Heart right ventricle (tissue), 16 donors: Measurements from ENCODE around the gene ZDHHC21. TPM values are rescaled to one million over a fixed set of nuclear protein-coding genes. Genes with fewer than 3 reads are reported as not detected.

Experiments
- ATAC-seq, 8 donors: fragments of 200-7000 bp; cut with Tn5 transposase; one replicate each; pipeline ENCODE4 v1.9.1; 2020; ENCODE audit warnings: mild to moderate bottlenecking in 8 of 8, moderate library complexity in 8 of 8, moderate number of reproducible peaks in 1 of 8
- DNase-seq, 2 donors: peaks; one replicate each; pipeline ENCODE4 v3.0.0-alpha.2; 2020
- H3K27ac ChIP-seq, 10 donors: fragments of 200-600 bp; sonication (generic) in 2 of 10; one replicate each; pipeline versions ENCODE4 v1.5.0 to v1.8.0; 2020 to 2022; ENCODE audit warnings: mild to moderate bottlenecking in 3 of 10
- H3K27me3 ChIP-seq, 7 donors: fragments of 200-600 bp; one replicate each; pipeline ENCODE4 v1.8.0; 2021 to 2022; ENCODE audit warnings: mild to moderate bottlenecking in 2 of 7
- H3K36me3 ChIP-seq, 9 donors: fragments of 200-600 bp; sonication (generic) in 1 of 9; one replicate each; pipeline versions ENCODE4 v1.5.0 to v1.8.0; 2020 to 2022; ENCODE audit warnings: mild to moderate bottlenecking in 2 of 9
- H3K4me1 ChIP-seq, 9 donors: fragments of 200-600 bp; sonication (generic) in 1 of 9; one replicate each; pipeline versions ENCODE4 v1.5.0 to v1.8.0; 2020 to 2022; ENCODE audit warnings: mild to moderate bottlenecking in 4 of 9
- H3K4me3 ChIP-seq, 10 donors: fragments of 200-600 bp; sonication (generic) in 2 of 10; one replicate each; pipeline versions ENCODE4 v1.5.0 to v1.8.0; 2020 to 2022; ENCODE audit warnings: mild to moderate bottlenecking in 7 of 10, moderate library complexity in 2 of 10
- H3K9me3 ChIP-seq, 11 donors: fragments of 200-600 bp in 10 of 11; sonication (generic) in 2 of 11; one replicate each; pipeline versions ENCODE4 v1.5.0 to v1.8.0; 2013 to 2022; ENCODE audit warnings: mild to moderate bottlenecking in 2 of 11, control low read depth in 1 of 11, moderate library complexity in 1 of 11
- WGBS, 2 donors: extraction: QIAGEN DNeasy Blood & Tissue Kit; methylation state at CpG; one replicate each; pipeline ENCODE4 v1.1.7; 2013; ENCODE audit warnings: inconsistent platforms in 1 of 2; 5-methylcytosine and 5-hydroxymethylcytosine counted together
- intact Hi-C, 10 donors: fragments of 100-400 bp; cut with DNase I; formaldehyde crosslinking; loops; one replicate each; pipeline versions ENCODE4 v1.11.1 to v1.14.2; 2022
- polyA plus RNA-seq, 2 donors: library from polyadenylated mRNA; stranded (reverse); fragments of 200-250 nt; gene quantifications; one replicate each; pipeline ENCODE4 v1.2.3, GENCODE V29; 2013
- total RNA-seq, 10 donors: library from RNA; stranded (reverse); fragmentation: NEBNext Ultra II Directional in 3 of 10; extraction: Animal tissue kit (Norgen Biotek cat#: 25700) in 3 of 10; gene quantifications; one replicate each; pipeline versions ENCODE4 v1.2.1 to v1.2.4, GENCODE V29; 2021 to 2023
- TF ChIP-seq, protein P1 (sequence below), 9 donors: fragments of 200-600 bp; sonication (generic) in 2 of 9; IDR thresholded peaks; one replicate each; pipeline versions ENCODE4 v1.5.0 to v1.8.0; 2021 to 2022; ENCODE audit warnings: antibody characterized with exemption in 9 of 9, mild to moderate bottlenecking in 5 of 9, moderate library complexity in 1 of 9
- donor health status: Arrhythmogenic right ventricular cardiomyopathy.
- donor health status: ischemic (EF 13 %, LVEDD 7.1; RV severe dilation, severe dysfunction).
- donor health status: healthy with polysubstance abuse.
- donor health status: DM: no; HTN: yes; CAD: no.
- donor health status: DM: no; HTN: no; CAD: no.
- donor health status: ischemic (EF 25% LVEDD 6.9; RV normal size, moderate dysfunction).
- donor health status: ischemic (EF 25% LVEDD 5.7; RV mildly dilated, moderate dysfunction).
- donor health status: healthy.
- donor health status: DM: yes; HTN: yes; CAD: no.
- donor health status: Ischemic cardiomyopathy.
- donor health status: ischemic (EF 35%, LVEDD 5.7; RV mildly dilated, moderate dysfunction).
- donor health status: nonischemic (EF 11% LVEDD 7.7; RV severe dilation, severe dysfunction).
- donor health status: DM: yes; HTN: yes; CAD: no.
- donor health status: PGD.
- donor health status: ischemic (EF 29% LVEDD 5.4; RV normal size, mild dysfunction).
- donor health status: nonischemic (EF 23%, LVEDD 6.1; RV moderate dilation, normal function).

The ZDHHC21 gene
- total and polyA plus RNA-seq, 12 donors: 1.9 to 8.4 (median 7.2) TPM

- Histone ChIP-seq H3K4me1 (no peaks in the 10 kb centered on the region), H3K27me3 (no peaks in the 10 kb centered on the region), H3K27ac (no peak overlapping the region), H3K36me3 (no peaks in the 10 kb centered on the region), H3K4me3 (no peak overlapping the region), H3K9me3 (peaks cover 0 to 24% (median 3%) of the 10 kb centered on the region in 11 donors)
- TF ChIP-seq, protein P1, sequence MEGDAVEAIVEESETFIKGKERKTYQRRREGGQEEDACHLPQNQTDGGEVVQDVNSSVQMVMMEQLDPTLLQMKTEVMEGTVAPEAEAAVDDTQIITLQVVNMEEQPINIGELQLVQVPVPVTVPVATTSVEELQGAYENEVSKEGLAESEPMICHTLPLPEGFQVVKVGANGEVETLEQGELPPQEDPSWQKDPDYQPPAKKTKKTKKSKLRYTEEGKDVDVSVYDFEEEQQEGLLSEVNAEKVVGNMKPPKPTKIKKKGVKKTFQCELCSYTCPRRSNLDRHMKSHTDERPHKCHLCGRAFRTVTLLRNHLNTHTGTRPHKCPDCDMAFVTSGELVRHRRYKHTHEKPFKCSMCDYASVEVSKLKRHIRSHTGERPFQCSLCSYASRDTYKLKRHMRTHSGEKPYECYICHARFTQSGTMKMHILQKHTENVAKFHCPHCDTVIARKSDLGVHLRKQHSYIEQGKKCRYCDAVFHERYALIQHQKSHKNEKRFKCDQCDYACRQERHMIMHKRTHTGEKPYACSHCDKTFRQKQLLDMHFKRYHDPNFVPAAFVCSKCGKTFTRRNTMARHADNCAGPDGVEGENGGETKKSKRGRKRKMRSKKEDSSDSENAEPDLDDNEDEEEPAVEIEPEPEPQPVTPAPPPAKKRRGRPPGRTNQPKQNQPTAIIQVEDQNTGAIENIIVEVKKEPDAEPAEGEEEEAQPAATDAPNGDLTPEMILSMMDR (IDR thresholded peaks at IDR 0.05): no peak
- DNase-seq (no peak), ATAC-seq (no peak)
- 57 to 61% methylated on average over 1 of the region's 1 CpG for WGBS, 2 donors
- intact Hi-C loops: no loop called here
Measured at GRCh38 chr9:14574173-14574572, 119.1 kb downstream of the ZDHHC21 start.

DNA sequence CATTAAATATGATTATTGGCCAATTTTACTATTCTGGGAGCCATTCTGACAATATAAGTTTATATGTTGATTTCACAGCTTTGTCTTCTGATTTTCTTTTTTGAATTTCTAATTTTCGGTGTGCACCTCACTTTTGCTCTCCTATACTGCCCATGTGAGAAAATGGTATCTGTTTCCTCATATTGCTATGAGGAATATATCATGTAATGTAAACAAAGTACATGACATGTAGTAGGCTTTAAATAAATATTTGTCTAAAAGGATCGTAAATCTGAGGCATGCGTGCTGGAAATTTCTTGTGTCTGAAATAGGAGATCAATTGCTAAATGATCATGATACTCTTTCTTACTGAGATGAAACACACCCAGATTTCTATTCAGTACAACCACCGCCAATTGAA, 119.9 kb downstream of the ZDHHC21 start:
- H3K36me3 ChIP-seq: no peaks in the 10 kb centered on the region
- H3K4me3 ChIP-seq: no peak overlapping the region
- intact Hi-C loops: no loop called here
- H3K27ac ChIP-seq: no peak overlapping the region
- no peaks in the 10 kb centered on the region for H3K4me1 ChIP-seq
- peaks cover 0 to 17% (median 3%) of the 10 kb centered on the region in 11 donors for H3K9me3 ChIP-seq
- TF ChIP-seq, protein P1 (IDR thresholded peaks at IDR 0.05): no peak
- H3K27me3 ChIP-seq: no peaks in the 10 kb centered on the region
- 94 to 95% methylated on average over 4 of the region's 4 CpGs for WGBS, 2 donors
- ATAC-seq (no peak), DNase-seq (no peak)

- TF ChIP-seq, protein P1 (IDR thresholded peaks at IDR 0.05): no peak
Measured at GRCh38 chr9:14565352-14566016, 127.7 kb downstream of the ZDHHC21 start.

GRCh38 chr9:14563902-14564624, 129.2 kb downstream of the ZDHHC21 start:
- no peak overlapping the region for H3K4me3 ChIP-seq
- no peaks in the 10 kb centered on the region for H3K36me3 ChIP-seq
- peaks cover 0 to 3% (median 0%) of the 10 kb centered on the region in 11 donors for H3K9me3 ChIP-seq
- H3K27ac ChIP-seq: no peak overlapping the region
- 73 to 83% methylated on average over 9 of the region's 9 CpGs for WGBS, 2 donors
- intact Hi-C loops: loop anchor here in 1 of 10 donors (10.0 kb wide), 1 partner anchor 99 kb away; no protein-coding TSS in a partner anchor
- TF ChIP-seq, protein P1 (IDR thresholded peaks at IDR 0.05): no peak
- H3K4me1 ChIP-seq: no peaks in the 10 kb centered on the region
- ATAC-seq (no peak), DNase-seq (no peak)
- H3K27me3 ChIP-seq: no peaks in the 10 kb centered on the region

More at GRCh38 chr9:14565352-14566016, 127.7 kb downstream of the ZDHHC21 start:
- H3K27me3 ChIP-seq: no peaks in the 10 kb centered on the region
- ATAC-seq (no peak), DNase-seq (no peak)
- H3K4me3 ChIP-seq: no peak overlapping the region
- H3K9me3 ChIP-seq: no peaks in the 10 kb centered on the region
- H3K36me3 ChIP-seq: no peaks in the 10 kb centered on the region
- no peaks in the 10 kb centered on the region for H3K4me1 ChIP-seq
- intact Hi-C loops: loop anchor here in 1 of 10 donors (10.0 kb wide), 1 partner anchor 101 kb away; no protein-coding TSS in a partner anchor
- 61 to 75% methylated on average over 4 of the region's 4 CpGs for WGBS, 2 donors
- no peak overlapping the region for H3K27ac ChIP-seq
